ENCODE data around the gene TRIM13.

GRCh38 chr13:50025436-50025835 is 28.6 kb downstream of the TRIM13 start:
- TF ChIP-seq NFIC (IDR thresholded peaks at IDR 0.05; ENCODE audit: borderline replicate concordance) (no peak), POLR2AphosphoS5 (IDR thresholded peaks at IDR 0.05; ENCODE audit: low read depth, low read length) (no peak), RFX5 (IDR thresholded peaks at IDR 0.05; ENCODE audit: low read length) (no peak), GATA2 (CRISPR knock-in tag; IDR thresholded peaks at IDR 0.05) (no peak)
- TF ChIP-seq, protein P1, sequence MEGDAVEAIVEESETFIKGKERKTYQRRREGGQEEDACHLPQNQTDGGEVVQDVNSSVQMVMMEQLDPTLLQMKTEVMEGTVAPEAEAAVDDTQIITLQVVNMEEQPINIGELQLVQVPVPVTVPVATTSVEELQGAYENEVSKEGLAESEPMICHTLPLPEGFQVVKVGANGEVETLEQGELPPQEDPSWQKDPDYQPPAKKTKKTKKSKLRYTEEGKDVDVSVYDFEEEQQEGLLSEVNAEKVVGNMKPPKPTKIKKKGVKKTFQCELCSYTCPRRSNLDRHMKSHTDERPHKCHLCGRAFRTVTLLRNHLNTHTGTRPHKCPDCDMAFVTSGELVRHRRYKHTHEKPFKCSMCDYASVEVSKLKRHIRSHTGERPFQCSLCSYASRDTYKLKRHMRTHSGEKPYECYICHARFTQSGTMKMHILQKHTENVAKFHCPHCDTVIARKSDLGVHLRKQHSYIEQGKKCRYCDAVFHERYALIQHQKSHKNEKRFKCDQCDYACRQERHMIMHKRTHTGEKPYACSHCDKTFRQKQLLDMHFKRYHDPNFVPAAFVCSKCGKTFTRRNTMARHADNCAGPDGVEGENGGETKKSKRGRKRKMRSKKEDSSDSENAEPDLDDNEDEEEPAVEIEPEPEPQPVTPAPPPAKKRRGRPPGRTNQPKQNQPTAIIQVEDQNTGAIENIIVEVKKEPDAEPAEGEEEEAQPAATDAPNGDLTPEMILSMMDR (IDR thresholded peaks at IDR 0.05), result no peak
- TF ChIP-seq, protein P2, sequence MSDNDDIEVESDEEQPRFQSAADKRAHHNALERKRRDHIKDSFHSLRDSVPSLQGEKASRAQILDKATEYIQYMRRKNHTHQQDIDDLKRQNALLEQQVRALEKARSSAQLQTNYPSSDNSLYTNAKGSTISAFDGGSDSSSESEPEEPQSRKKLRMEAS (IDR thresholded peaks at IDR 0.05; ENCODE audit: low read depth), result no peak

Measured in SK-N-SH (cell line).